Stimulated activated CD4-positive, alpha-beta T cell treated with anti-CD3 and anti-CD28 coated beads, Interleukin-1b, Interleukin-23, amount 100 ng/mL, for 48 hours (primary cell): ENCODE data around the gene SERPINB1.
A peak's percentile ranks its signal among the peaks of the same experiment; 100 is the strongest.

Source experiments
- DNase-seq: peaks from one replicate; pipeline ENCODE4 v3.0.0-alpha.2; 2020

The SERPINB1 gene

DNA sequence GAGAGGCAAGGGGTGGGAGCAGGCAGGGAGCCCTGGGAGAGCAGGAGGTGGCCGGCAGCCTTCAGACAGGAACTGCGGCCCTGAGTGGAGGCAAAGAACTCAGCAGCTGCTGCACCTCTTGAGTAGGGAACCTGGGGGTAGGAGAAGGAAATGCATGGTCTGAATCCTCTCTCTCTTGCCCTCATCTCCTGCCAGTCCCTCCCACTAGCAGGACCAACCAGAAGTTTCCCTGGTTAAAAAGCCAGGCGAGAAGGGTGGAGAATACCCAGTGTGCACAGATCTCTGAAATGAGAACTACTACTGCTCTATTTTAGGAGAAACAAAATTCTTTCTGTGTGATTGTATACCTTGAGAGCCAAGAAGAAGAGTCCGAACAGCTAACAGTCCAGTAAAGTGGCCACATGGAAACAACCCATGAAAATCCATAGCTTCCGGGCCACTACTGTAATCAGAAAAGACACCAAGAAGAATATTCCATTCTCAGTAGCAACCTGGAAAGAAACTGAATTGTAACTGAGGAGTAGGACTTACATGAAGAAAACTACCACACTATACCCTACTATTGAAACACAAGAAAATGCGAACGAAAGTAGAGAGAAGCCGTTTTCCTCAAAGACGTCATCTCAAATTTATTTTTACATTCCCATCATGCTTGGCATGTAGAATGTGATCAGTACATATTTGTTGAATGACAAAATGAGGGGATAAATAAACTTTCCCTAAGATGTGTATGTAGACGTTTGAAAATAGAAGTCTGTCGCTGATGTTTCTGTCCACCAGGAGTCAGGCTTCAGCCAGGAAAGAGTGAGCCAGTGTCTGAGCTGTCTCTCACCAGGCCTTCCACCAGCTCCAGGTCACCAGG lies 50.8 kb downstream of the SERPINB1 start:
- peak; percentile 71 for DNase-seq

DNA sequence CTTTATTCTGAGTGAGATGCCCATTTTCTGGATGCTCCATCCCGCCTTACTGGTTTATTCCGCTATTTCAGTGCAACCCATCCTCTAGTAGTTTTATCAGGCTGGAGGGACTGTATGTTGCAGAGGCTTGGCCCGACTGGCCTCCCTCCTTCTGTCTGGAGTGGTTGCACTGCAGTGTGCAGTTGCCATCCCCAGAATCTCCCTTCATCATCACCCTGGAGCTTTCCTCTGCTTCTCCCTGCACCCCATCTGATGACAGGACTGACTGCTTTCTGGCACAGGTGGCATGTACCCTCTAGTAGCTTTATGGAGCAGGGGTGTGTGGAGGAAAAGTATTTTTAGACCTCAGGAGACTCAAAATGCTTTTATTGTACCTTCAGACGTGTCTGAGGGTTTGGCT lies 55.4 kb downstream of the SERPINB1 start:
- no peak for DNase-seq

GRCh38 chr6:2784930-2785329 lies 56.7 kb downstream of the SERPINB1 start:
- DNase-seq = no peak

DNA sequence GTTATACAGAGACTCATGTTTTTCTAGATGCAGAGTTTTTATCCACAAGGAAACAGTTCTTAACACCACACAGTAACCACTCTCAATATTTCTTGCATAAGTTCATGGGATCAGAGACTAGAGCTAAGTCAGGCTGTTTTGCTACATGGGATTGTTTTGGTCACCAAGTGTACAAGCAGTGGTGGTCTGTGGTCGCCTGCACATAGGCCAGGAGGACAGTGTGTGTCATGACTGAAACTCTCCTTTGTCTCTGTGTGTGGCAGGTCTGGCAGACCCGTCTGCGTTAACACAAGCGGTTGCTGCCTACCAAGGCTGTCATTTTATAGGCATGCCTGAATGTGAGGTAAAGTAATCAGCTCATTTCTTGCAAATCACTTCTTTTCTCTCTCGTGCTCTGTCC lies 57.6 kb downstream of the SERPINB1 start:
- no peak for DNase-seq

- no peak for DNase-seq
Observed at GRCh38 chr6:2783188-2783963, 58.3 kb downstream of the SERPINB1 start.

DNA sequence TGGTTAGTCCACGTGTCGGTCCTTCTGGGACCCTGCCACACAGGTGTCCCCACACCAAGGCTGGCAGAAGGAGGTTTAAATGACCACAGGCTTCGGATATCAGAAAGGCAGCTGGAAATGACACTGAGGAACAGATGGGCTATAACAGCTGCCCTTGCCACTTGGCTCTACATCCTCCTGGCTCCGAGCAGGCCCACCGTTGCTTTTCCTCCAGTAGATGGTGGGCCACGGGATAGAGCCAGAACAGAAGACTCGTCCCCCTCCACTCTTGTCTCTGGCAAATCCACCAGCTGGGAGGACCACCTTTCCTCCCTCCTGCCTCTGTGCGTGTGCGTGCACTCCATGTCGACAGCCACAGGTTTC lies 58.9 kb downstream of the SERPINB1 start:
- DNase-seq = no peak

- DNase-seq = no peak
Observed at GRCh38 chr6:2782356-2782708, 59.3 kb downstream of the SERPINB1 start.
